Urothelium cell line (cell line): ENCODE measurements around the gene APOO.

Experiments used
- DNase-seq: peaks from one replicate; pipeline ENCODE4 v3.0.0; 2011; ENCODE audit warnings: low spot score, mixed read lengths
- FAIRE-seq: peaks from 2 replicates; lab custom pipeline; 2011; peaks lifted over from hg19 to GRCh38; lab: Jason Lieb, UNC

APOO gene

DNA sequence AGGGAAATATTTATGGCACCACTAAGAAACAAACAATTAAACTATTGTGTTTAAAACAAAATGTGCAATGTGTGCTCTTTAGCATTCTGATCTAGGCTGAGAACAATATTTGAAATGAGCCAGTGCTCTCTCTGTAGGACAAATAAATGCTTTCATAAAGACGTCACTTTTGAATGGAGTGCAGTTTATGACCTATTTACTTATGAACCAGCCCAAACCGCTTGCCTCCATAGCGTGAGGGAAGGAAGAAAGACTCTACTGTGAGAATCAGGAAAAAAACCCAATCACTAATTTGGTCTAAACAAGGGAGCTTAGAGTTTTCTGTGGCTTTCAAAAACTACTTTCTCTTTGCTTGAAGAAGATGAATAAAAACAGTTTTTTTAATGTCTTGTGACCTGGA, 85.3 kb downstream of the APOO start:
- FAIRE-seq (no peak), DNase-seq (peak; percentile 2)

- DNase-seq (no peak), FAIRE-seq (no peak)
Observed at GRCh38 chrX:23821847-23822246, 85.9 kb downstream of the APOO start.

DNA sequence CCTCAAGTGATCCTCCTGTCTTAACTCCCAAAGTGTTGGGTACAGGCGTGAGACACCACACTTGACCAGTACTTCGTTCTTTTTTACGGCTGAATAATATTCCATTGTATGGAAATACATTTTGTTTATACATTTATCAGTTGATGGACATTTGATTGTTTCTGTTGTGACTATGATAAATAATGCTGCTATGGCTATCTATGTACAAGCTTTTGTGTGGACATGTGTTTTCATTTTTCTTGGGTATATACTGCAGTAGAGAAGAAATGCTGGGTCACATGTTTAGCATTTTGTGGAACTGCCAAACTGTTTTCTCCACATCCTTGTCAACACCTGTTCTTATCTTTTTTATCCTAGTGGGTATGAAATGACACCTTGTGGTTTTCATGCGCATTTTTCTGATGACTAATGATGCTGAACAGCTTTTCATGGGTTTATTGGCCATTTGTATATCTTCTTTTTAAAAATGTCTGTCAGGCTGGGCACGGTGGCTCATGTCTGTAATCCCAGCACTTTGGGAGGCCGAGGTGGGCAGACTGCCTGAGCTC, 87.4 kb downstream of the APOO start:
- DNase-seq (peak; percentile 3), FAIRE-seq (no peak)

- no peak for DNase-seq
- FAIRE-seq = no peak
Observed at GRCh38 chrX:23819385-23820234, 88.1 kb downstream of the APOO start.

DNA sequence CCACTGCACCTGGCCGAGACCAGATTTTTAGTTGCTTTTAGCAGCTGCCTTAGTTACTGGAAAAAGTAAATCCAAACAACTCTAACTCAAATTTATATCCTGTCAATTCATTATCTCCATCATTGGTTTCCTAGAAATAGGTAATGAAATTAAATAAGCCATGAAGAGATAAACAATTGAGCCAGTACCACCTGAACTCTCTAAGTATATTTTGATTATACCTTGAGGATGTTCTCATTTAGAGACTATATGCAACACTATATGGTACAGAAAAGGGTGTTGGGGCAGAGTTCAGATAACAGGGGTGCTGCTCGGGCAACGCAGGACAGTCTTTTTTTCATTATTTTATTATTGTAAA, 89.8 kb downstream of the APOO start:
- no peak for DNase-seq

DNA sequence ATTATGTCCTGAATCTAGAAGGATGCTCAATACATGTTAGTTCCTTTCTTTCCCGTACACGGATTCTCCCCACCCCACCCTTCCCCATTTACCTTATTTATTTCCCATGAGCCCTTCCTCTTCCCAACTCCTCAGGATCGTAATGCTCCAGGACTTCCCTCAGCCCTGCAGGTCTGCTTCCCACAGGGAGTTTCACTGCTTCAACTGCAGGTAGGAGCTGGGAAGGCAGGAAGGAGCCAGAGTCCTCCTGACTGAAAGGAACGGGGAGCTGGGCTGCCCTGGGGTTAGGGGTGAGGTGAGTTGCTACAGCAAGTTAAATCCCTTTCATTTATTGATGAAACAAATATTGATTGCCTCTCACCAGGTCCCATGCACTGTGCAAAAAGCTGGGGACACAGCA, 91.6 kb downstream of the APOO start:
- no peak for FAIRE-seq

More for the DNA sequence above, 89.8 kb downstream of the APOO start:
- FAIRE-seq = no peak

DNA sequence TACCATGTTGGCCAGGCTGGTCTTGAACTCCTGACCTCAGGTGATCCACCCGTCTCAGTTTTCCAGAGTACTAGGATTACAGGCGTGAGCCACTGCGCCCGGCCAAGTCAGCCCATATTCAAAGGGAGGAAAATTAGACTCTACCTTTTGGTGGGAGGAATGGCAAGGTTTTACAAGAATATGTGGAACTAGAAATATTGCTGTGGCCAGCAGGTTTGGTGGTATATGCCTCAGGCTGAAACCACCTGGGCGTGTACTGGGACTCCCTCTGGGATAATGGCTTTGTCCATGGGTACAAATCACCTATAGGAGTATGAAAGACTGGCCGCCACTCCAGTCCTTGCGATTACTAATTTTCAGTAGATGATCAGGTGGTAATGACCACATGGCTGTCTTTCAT, 92.4 kb downstream of the APOO start:
- FAIRE-seq (no peak), DNase-seq (no peak)

More for the DNA sequence above, 91.6 kb downstream of the APOO start:
- no peak for DNase-seq

DNA sequence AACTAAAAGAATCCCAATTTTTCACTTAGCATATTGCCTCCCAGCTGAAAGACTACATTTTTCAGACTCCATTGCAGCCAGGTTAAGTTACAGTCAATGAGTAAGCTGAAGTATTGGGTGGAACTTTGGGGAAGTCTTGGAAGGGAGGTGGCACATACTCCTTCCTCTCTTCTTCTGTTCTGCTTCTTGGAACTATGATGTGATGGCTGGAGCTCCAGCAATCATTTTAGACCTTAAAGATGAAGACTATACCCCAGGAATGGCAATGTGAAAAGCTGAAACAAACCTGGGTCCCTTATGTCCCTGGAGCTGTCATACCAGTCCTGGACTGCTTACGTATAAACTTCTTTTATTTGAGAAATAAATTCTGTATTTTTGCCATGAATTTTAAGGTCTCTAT, 93.9 kb downstream of the APOO start:
- FAIRE-seq (no peak), DNase-seq (no peak)

- FAIRE-seq (no peak), DNase-seq (no peak)
Observed at GRCh38 chrX:23811656-23812055, 96.1 kb downstream of the APOO start.

DNA sequence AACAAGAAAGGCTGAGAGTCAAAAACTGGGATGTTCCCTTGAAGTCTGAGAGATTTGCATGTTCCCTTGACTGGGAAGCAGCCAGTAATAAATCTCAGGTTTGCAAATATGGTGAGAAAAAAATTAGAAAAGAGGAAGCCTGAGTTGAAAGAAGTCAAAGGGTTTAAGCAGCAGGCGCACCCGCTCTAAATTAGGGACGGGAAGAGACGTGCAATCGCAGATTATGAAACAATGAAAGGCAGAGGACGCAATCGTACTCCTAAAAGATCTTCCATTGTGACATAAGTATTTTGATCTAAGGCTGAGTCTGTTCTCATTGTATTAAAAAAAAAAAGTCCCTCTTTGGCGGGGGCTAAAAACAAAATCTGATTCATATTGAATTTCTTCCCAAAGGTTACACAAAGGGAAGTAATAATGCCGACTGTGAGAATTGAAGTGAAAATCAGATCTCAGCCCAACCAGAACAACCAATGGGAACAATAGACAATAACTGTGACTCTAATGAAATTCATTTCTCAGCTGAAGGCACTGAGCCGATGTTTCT, 96.6 kb downstream of the APOO start:
- FAIRE-seq (no peak), DNase-seq (no peak)

- no peak for FAIRE-seq
Observed at GRCh38 chrX:23810279-23810678, 97.5 kb downstream of the APOO start.

GRCh38 chrX:23805389-23805788, 102.3 kb downstream of the APOO start:
- FAIRE-seq (no peak), DNase-seq (no peak)

More at GRCh38 chrX:23810279-23810678, 97.5 kb downstream of the APOO start:
- DNase-seq = no peak

GRCh38 chrX:23804578-23804977, 103.2 kb downstream of the APOO start:
- FAIRE-seq (no peak), DNase-seq (no peak)

DNA sequence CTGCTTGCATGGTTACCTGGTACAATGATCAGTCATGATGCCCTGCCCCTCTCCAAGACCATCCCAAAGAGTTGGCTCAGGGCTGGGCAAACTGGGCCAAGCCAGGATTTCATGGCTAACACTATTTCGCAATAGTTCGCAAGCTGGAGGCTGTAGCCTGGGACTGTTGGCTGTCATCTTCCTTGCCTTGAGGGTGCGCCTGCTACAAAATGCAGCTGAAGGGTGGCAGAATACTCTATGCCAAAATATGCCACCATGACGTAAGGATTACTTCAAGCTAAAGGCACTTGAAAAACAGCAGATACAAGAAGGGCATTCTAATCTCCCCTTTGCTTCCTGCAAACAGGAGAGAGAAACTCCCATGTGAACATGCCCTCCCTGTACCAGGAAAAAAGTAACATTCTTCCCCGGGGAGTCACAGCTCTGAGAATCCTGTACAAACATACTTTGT, 103.8 kb downstream of the APOO start:
- FAIRE-seq = no peak
- peak; percentile 7 for DNase-seq

DNA sequence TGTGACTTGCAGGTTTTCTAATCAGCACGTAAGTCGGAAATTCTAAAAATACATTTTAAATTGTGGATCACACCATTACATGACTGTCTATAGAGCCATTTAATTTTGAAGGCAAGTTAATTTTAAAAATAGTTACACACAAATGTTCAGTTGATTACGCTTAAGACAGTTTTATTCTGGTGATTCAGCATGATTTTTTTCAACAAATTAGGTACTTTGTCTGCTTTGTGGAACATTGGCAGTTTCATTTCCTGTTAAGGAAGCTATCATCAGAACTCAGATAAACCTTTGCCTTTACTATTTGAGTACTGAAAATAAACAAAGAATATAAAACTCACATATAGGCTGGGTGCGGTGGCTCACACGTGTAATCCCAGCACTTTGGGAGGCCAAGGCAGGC, 105.3 kb downstream of the APOO start:
- DNase-seq (no peak), FAIRE-seq (no peak)

DNA sequence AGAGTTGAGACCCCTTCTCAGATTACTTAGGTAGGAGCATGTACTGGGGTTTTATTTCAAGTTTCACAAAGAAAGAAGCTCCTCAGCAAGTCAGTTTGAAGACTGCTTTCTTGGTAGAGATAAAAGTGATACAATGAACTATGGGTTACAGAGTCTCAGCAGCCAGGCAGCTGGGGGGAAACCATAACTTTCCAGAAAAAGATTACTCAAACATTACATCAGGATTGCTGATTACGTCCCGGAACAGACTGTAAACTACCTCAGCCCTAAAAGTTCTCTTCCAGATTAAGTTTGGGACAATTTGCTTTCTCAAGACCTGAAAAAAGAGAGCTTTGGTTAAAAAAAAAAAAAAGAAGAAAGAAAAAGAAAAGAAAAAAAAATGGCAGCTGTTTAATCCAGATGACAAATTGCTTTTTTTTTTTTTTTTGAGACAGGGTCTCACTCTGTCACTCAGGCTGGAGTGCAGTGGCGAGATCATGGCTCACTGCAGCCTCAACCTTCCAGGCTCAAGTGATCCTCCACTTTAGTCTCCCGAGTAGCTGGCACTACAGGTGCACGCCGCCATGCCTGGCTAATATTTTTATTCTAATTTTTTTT, 108.2 kb downstream of the APOO start:
- DNase-seq (no peak), FAIRE-seq (no peak)

GRCh38 chrX:23797371-23798128, 110.2 kb downstream of the APOO start:
- DNase-seq = no peak
- no peak for FAIRE-seq

DNA sequence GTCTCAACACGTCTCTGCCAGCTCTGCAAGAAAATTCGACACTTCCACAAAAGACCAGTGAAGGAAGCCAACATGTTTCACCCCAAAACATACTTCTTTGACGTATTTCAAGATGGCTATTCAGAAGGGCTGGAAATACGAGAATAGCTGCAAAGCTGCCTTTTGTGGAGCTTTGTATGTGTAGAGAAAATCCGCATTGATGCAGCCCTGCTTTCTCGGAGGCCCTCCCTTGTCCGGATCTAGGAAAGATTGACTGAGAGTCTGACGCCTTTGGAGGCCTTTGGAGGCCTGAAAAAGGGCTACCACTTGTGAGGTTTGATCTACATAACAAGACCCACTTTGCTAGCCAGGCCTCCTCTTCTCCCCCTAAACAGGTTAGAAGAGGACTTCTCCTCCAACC, 112.5 kb downstream of the APOO start:
- no peak for FAIRE-seq
- no peak for DNase-seq

DNA sequence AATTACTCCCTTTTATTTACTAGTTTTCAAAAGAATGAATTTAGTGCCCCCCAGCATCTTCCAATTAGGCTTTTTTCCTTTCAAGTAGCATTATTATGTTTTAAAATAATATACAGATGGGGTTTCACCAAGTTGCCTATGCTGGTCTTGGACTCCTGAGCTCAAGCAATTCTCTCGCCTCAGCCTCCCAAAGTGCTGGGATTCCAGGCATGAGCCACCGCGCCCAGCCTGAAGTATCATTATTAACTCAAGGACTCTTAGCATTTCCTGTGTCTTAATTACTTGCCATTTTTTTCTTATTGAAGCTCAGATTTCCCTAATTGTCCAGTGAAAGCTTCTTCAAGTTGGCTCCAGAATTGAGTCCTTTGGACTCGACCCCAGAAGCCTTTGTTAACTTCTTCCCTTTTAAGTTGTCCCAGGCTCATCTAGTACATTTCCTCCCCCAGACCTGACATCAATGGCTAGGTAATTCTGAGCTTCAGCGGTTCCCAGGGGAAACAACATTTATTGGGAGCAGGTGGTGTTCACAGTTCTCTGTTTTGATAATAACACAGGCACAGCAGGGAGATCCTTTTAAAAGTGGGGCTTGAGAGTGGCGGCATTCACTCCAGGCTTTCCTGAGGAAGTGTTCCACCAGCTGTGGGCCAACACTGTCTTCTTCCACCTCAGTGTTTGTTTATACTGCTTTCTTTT, 114.7 kb downstream of the APOO start:
- DNase-seq = no peak
- no peak for FAIRE-seq

GRCh38 chrX:23790155-23790497, 117.6 kb downstream of the APOO start:
- no peak for FAIRE-seq

More at GRCh38 chrX:23790155-23790497, 117.6 kb downstream of the APOO start:
- no peak for DNase-seq
